Spinal cord (tissue), 4 donors: Measurements from ENCODE around the gene TMEM220. TPM values are rescaled to one million over a fixed set of nuclear protein-coding genes. Genes with fewer than 3 reads are reported as not detected.

Source experiments
- polyA plus RNA-seq, 2 donors: library from polyadenylated mRNA; unstranded; fragments of 120-200 nt; gene quantifications; one replicate each; pipeline ENCODE4 v1.2.1, GENCODE V29; 2013; ENCODE audit not compliant: insufficient read length in 2 of 2
- total RNA-seq, 2 donors: library from RNA; depleted of rRNA in 1 of 2; stranded (reverse); fragments of 120-200 nt in 1 of 2; fragments of >200 nt in 1 of 2; gene quantifications; one replicate each; pipeline versions ENCODE4 v1.2.3 to v1.2.4, GENCODE V29; 2013 to 2014

The TMEM220 gene
- total and polyA plus RNA-seq, 4 donors, result 2.6 to 8.3 (median 7.2) TPM

Other genes starting within 250 kb of the TMEM220 start
- not detected for gene MYH1, start 211.5 kb downstream of the TMEM220 start, total RNA-seq
- not detected for gene MYH1, start 211.5 kb downstream of the TMEM220 start, polyA plus RNA-seq
- gene MYH2, start 180.4 kb downstream of the TMEM220 start, total RNA-seq, result under 1 TPM; 0.06 to 0.69 TPM
- under 1 TPM; 0.21 TPM for gene MYH2, start 180.4 kb downstream of the TMEM220 start, polyA plus RNA-seq
- 1 to 10 TPM; 3.3 to 4.2 TPM for gene MYH3, start 72.7 kb downstream of the TMEM220 start, total RNA-seq
- 10 to 100 TPM in 1 of 2 donors, 1 to 10 TPM in 1; 3.2 to 17.9 TPM for gene MYH3, start 72.7 kb downstream of the TMEM220 start, polyA plus RNA-seq
- 10 to 100 TPM; 21.4 to 30.2 TPM for gene SCO1, start 32.5 kb downstream of the TMEM220 start, total RNA-seq
- 10 to 100 TPM; 25.2 to 25.6 TPM for gene SCO1, start 32.5 kb downstream of the TMEM220 start, polyA plus RNA-seq
- 10 to 100 TPM; 13.9 to 14.7 TPM for gene ADPRM, start 32.4 kb downstream of the TMEM220 start, total RNA-seq
- 10 to 100 TPM in 1 of 2 donors, 1 to 10 TPM in 1; 8.7 to 12.2 TPM for gene ADPRM, start 32.4 kb downstream of the TMEM220 start, polyA plus RNA-seq
- gene TMEM238L, start 74.1 kb upstream of the TMEM220 start, total RNA-seq, result not detected
- under 1 TPM in 1 of 2 donors, not detected in 1; 0.30 TPM for gene TMEM238L, start 74.1 kb upstream of the TMEM220 start, polyA plus RNA-seq
- 10 to 100 TPM in 1 of 2 donors, 1 to 10 TPM in 1; 7.3 to 58.0 TPM for gene PIRT, start 108.1 kb upstream of the TMEM220 start, total RNA-seq
- gene PIRT, start 108.1 kb upstream of the TMEM220 start, polyA plus RNA-seq, result 10 to 100 TPM; 10.5 to 12.2 TPM